NCI-H524 treated with DMSO at 0.1 percent for 48 hours (cell line): ENCODE data around the gene MAP4K2.
A peak's percentile ranks its signal among the peaks of the same experiment; 100 is the strongest.
"Not testable (repeated sequence)": the region's sequence is repeated elsewhere in the genome, so short reads cannot be mapped to it uniquely, and the experiment has no call there.

ENCODE experiments used
- DNase-seq: peaks from one replicate; lab custom pipeline; 2025; lab: John Stamatoyannopoulos, UW

The MAP4K2 gene

GRCh38 chr11:64838600-64839334 is 35.8 kb upstream of the MAP4K2 start:
- DNase-seq: no peak

- DNase-seq: no peak
These were observed 34.9 kb upstream of the MAP4K2 start for GRCh38 chr11:64837887-64838351.

- DNase-seq: no peak
These were observed 33.5 kb upstream of the MAP4K2 start for GRCh38 chr11:64836448-64837072.

GRCh38 chr11:64835616-64836447 is 32.8 kb upstream of the MAP4K2 start:
- DNase-seq: no peak

GRCh38 chr11:64834723-64835615 is 32.0 kb upstream of the MAP4K2 start:
- no peak for DNase-seq

GRCh38 chr11:64834031-64834722 is 31.2 kb upstream of the MAP4K2 start:
- DNase-seq: no peak

GRCh38 chr11:64833509-64833908 is 30.5 kb upstream of the MAP4K2 start:
- DNase-seq: no peak

- DNase-seq: no peak
These were observed 30.1 kb upstream of the MAP4K2 start for GRCh38 chr11:64833198-64833502.

- DNase-seq: no peak
These were observed 29.6 kb upstream of the MAP4K2 start for GRCh38 chr11:64832467-64833197.

- DNase-seq: peak; percentile 45
These were observed 28.4 kb upstream of the MAP4K2 start for GRCh38 chr11:64831411-64831891.

GRCh38 chr11:64829536-64830251 is 26.7 kb upstream of the MAP4K2 start:
- DNase-seq: no peak

- no peak for DNase-seq
These were observed 24.4 kb upstream of the MAP4K2 start for GRCh38 chr11:64827451-64827839.

- DNase-seq: no peak
These were observed 23.8 kb upstream of the MAP4K2 start for GRCh38 chr11:64826578-64827450.

GRCh38 chr11:64826062-64826461 is 23.0 kb upstream of the MAP4K2 start:
- DNase-seq: no peak

- DNase-seq: no peak
These were observed 20.6 kb upstream of the MAP4K2 start for GRCh38 chr11:64823568-64824119.

GRCh38 chr11:64817476-64817875 is 14.5 kb upstream of the MAP4K2 start:
- no peak for DNase-seq

GRCh38 chr11:64815433-64815832 is 12.4 kb upstream of the MAP4K2 start:
- DNase-seq: not testable (repeated sequence)

- no peak for DNase-seq
These were observed 11.7 kb upstream of the MAP4K2 start for GRCh38 chr11:64814712-64815187.
